ENCODE data around the gene DIPK1C. TPM values are rescaled to one million over a fixed set of nuclear protein-coding genes. Genes with fewer than 3 reads are reported as not detected.

DIPK1C gene
- polyA plus RNA-seq, 2 of the 4 experiments (the other 2 are of a cell fraction), result not detected

DNA sequence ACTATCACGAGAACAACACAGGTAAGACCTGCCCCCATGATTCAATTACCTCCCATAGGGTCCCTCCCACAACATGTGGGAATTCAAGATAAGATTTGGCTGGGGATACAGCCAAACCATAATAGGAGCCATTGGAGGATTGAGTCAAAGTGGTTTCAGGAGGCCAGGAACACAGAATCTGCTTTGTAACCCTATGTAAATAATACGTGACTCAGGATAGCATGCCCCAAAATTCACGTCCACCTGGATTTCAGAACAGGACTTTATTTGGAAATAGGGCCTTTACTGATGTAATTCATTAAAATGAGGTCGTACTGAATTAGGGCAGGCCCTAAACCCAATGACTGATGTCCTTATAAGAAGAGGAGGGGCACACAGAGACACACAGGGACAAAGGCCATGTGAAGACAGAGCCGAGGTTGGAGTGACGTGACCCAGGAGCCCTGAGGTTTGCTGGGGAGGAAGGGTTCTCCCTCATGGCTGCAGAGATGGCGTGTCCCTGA, 23.1 kb upstream of the DIPK1C start:
- DNase-seq (ENCODE audit: low read depth in 1 of 2, low spot score in 1 of 2) (no peak), FAIRE-seq (no peak), ATAC-seq (no peak)
- ChIA-PET POLR2A (no interaction called here), CTCF (no interaction called here)
- no peak overlapping the region for H3K4me2 ChIP-seq
- no peak overlapping the region for H3K27ac ChIP-seq
- 54% methylated on average over 7 of the region's 7 CpGs for WGBS (ENCODE audit: missing lambda C conversion rate)
- no peaks in the 10 kb centered on the region for H3K4me1 ChIP-seq
- no peak overlapping the region for H3K4me3 ChIP-seq
- TF ChIP-seq BHLHE40 (IDR thresholded peaks at IDR 0.05; ENCODE audit: low read depth, low read length) (no peak), RNF2 (IDR thresholded peaks at IDR 0.05; ENCODE audit: borderline replicate concordance, low read depth) (no peak)
- no peaks in the 10 kb centered on the region for H3K9me3 ChIP-seq

DNA sequence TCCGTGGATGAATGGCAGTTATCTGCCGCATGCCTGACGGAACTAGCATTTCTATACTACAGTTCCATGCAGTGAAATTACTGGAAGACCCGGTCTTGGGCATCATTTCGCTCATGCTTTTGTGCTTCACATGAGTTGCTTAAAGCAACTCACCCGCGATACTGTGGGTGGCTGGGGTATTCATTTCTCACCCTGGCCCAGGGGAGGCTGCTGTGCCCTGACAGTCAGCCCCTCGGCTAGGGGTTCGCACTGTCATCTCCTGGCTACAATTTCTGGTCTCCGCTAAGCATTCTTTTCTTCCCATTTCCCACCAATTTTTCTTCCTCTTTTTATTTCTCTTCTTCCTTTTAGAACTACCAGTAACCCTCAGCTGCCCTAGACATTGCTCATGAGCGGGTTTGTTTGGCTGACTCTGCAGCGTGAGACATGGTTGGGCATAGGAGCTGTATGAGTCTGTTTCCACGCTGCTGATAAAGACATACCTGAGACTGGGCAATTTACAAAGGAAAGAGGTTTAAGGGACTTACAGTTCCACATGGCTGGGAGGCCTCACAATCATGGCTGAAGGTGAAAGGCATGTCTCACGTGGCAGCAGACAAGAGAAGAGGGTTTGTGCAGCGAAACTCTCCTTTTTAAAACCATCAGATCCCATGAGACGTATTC, 22.5 kb upstream of the DIPK1C start:
- Histone ChIP-seq H3K27ac (no peak overlapping the region), H3K9me3 (no peaks in the 10 kb centered on the region), H3K4me2 (no peak overlapping the region), H3K4me1 (no peaks in the 10 kb centered on the region), H3K4me3 (no peak overlapping the region)
- 73% methylated on average over 16 of the region's 16 CpGs for WGBS (ENCODE audit: missing lambda C conversion rate)
- FAIRE-seq, result no peak
- TF ChIP-seq CHD2 (IDR thresholded peaks at IDR 0.05; ENCODE audit: low read length, partially characterized antibody) (no peak), EHF (CRISPR knock-in tag; IDR thresholded peaks at IDR 0.05) (no peak), JUNB (IDR thresholded peaks at IDR 0.05) (no peak), SREBF2 (IDR thresholded peaks at IDR 0.05) (no peak), POLR2AphosphoS2 (conservative IDR thresholded peaks at IDR 0.05; ENCODE audit: low read length) (no peak), CEBPB (IDR thresholded peaks at IDR 0.05) (no peak)
- TF ChIP-seq, protein P1, sequence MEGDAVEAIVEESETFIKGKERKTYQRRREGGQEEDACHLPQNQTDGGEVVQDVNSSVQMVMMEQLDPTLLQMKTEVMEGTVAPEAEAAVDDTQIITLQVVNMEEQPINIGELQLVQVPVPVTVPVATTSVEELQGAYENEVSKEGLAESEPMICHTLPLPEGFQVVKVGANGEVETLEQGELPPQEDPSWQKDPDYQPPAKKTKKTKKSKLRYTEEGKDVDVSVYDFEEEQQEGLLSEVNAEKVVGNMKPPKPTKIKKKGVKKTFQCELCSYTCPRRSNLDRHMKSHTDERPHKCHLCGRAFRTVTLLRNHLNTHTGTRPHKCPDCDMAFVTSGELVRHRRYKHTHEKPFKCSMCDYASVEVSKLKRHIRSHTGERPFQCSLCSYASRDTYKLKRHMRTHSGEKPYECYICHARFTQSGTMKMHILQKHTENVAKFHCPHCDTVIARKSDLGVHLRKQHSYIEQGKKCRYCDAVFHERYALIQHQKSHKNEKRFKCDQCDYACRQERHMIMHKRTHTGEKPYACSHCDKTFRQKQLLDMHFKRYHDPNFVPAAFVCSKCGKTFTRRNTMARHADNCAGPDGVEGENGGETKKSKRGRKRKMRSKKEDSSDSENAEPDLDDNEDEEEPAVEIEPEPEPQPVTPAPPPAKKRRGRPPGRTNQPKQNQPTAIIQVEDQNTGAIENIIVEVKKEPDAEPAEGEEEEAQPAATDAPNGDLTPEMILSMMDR (IDR thresholded peaks at IDR 0.05), result no peak
- TF ChIP-seq, protein P2, sequence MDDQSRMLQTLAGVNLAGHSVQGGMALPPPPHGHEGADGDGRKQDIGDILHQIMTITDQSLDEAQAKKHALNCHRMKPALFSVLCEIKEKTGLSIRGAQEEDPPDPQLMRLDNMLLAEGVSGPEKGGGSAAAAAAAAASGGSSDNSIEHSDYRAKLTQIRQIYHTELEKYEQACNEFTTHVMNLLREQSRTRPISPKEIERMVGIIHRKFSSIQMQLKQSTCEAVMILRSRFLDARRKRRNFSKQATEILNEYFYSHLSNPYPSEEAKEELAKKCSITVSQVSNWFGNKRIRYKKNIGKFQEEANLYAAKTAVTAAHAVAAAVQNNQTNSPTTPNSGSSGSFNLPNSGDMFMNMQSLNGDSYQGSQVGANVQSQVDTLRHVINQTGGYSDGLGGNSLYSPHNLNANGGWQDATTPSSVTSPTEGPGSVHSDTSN (IDR thresholded peaks at IDR 0.05), result no peak
- ChIA-PET POLR2A (no interaction called here), CTCF (no interaction called here)
- no peak for DNase-seq (ENCODE audit: low read depth in 1 of 2, low spot score in 1 of 2)
- no peak for ATAC-seq

- 21% methylated on average over 6 of the region's 6 CpGs for WGBS (ENCODE audit: missing lambda C conversion rate)
Observed at GRCh38 chr18:74478880-74479279, 21.8 kb upstream of the DIPK1C start.

GRCh38 chr18:74478316-74478715, 21.2 kb upstream of the DIPK1C start:
- no peaks in the 10 kb centered on the region for H3K4me1 ChIP-seq
- H3K4me2 ChIP-seq, result no peak overlapping the region
- ATAC-seq, result no peak
- no peaks in the 10 kb centered on the region for H3K9me3 ChIP-seq
- ChIA-PET POLR2A (no interaction called here), CTCF (interaction anchor here (1.8 kb wide), 1 partner anchor 125 kb away, joined by 6 read pairs; no protein-coding TSS in a partner anchor)
- FAIRE-seq, result no peak
- no peak overlapping the region for H3K4me3 ChIP-seq
- DNase-seq (ENCODE audit: low read depth in 1 of 2, low spot score in 1 of 2), result no peak
- 89% methylated on average over 3 of the region's 7 CpGs for WGBS (ENCODE audit: missing lambda C conversion rate)
- no peak for TF ChIP-seq MAZ (IDR thresholded peaks at IDR 0.05; ENCODE audit: borderline replicate concordance, low read depth, low read length)
- no peak for TF ChIP-seq POLR2AphosphoS2 (conservative IDR thresholded peaks at IDR 0.05; ENCODE audit: low read length)
- TF ChIP-seq E2F6 (IDR thresholded peaks at IDR 0.05; ENCODE audit: borderline replicate concordance, low read depth), result no peak
- no peak for TF ChIP-seq TFCP2L1 (CRISPR knock-in tag; IDR thresholded peaks at IDR 0.05)
- TF ChIP-seq, protein P3, sequence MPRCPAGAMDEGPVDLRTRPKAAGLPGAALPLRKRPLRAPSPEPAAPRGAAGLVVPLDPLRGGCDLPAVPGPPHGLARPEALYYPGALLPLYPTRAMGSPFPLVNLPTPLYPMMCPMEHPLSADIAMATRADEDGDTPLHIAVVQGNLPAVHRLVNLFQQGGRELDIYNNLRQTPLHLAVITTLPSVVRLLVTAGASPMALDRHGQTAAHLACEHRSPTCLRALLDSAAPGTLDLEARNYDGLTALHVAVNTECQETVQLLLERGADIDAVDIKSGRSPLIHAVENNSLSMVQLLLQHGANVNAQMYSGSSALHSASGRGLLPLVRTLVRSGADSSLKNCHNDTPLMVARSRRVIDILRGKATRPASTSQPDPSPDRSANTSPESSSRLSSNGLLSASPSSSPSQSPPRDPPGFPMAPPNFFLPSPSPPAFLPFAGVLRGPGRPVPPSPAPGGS (IDR thresholded peaks at IDR 0.05), result no peak
- TF ChIP-seq RFX5 (IDR thresholded peaks at IDR 0.05), result no peak
- no peak for TF ChIP-seq EHF (CRISPR knock-in tag; IDR thresholded peaks at IDR 0.05)
- H3K27ac ChIP-seq, result no peak overlapping the region

More at GRCh38 chr18:74478880-74479279, 21.8 kb upstream of the DIPK1C start:
- Histone ChIP-seq H3K27ac (no peak overlapping the region), H3K4me3 (no peak overlapping the region), H3K4me2 (no peak overlapping the region), H3K9me3 (no peaks in the 10 kb centered on the region), H3K4me1 (no peaks in the 10 kb centered on the region)
- FAIRE-seq (no peak), ATAC-seq (no peak), DNase-seq (ENCODE audit: low read depth in 1 of 2, low spot score in 1 of 2) (no peak)
- CTCF ChIA-PET, result interaction anchor here (1.8 kb wide), 1 partner anchor 125 kb away, joined by 6 read pairs; no protein-coding TSS in a partner anchor
- TF ChIP-seq MYC (IDR thresholded peaks at IDR 0.05; ENCODE audit: borderline replicate concordance, low read length), result no peak
- no peak for TF ChIP-seq KDM5A (IDR thresholded peaks at IDR 0.05)
- no peak for TF ChIP-seq HOXB13 (CRISPR knock-in tag; IDR thresholded peaks at IDR 0.05; ENCODE audit: low read depth)
- TF ChIP-seq USF2 (IDR thresholded peaks at IDR 0.05), result no peak
- no peak for TF ChIP-seq RARB (CRISPR knock-in tag; IDR thresholded peaks at IDR 0.05)
- TF ChIP-seq HDAC2 (IDR thresholded peaks at IDR 0.05), result no peak
- no peak for TF ChIP-seq FOSL2 (IDR thresholded peaks at IDR 0.05)
- TF ChIP-seq FOSL2 (CRISPR knock-in tag; IDR thresholded peaks at IDR 0.05), result no peak
- POLR2A ChIA-PET, result no interaction called here
